Measurements from ENCODE around the gene ST6GAL2.
A peak's percentile ranks its signal among the peaks of the same experiment; 100 is the strongest.

The ST6GAL2 gene

GRCh38 chr2:106885971-106886915 lies at the start of gene ST6GAL2:
ST6GAL2 (minus strand) TSS chr2:106886167; CDS start chr2:106843977, 42,190 bp downstream.
- DNase-seq = peak; percentile 80

- DNase-seq = peak; percentile 0
Observed at GRCh38 chr2:106932644-106933043, 46.7 kb upstream of the ST6GAL2 start.

DNA sequence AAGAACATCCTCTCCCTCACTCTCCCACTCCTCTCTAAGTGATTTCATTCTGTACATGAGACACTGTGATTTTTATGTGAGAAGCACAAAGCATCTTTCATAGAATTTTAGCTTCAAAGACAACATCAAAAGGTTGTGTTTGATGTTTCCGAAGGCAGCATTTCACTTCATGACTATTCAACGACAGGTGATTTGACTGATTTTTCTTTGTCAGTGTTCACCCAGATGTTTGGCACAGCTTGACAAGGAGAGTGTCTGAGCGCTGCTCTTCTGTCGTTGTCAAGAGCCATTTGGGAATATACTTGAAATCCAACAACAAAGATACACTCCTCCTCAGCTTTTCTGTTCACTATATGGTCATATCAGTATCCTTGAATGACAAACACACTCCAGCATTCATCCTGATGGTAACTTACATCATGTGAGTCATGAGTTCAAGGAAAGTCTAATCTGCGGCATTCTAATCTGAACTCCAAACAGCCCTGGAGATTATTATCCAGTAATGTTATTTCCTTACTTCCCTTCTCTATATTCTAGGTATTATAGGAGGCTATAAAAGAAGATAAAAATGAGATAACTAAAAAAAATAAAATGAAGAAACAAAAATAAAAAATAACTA lies 45.9 kb upstream of the ST6GAL2 start:
- no peak for DNase-seq

- DNase-seq = no peak
Observed at GRCh38 chr2:106921451-106921850, 35.5 kb upstream of the ST6GAL2 start.

GRCh38 chr2:106919012-106919411 lies 33.0 kb upstream of the ST6GAL2 start:
- DNase-seq = no peak

DNA sequence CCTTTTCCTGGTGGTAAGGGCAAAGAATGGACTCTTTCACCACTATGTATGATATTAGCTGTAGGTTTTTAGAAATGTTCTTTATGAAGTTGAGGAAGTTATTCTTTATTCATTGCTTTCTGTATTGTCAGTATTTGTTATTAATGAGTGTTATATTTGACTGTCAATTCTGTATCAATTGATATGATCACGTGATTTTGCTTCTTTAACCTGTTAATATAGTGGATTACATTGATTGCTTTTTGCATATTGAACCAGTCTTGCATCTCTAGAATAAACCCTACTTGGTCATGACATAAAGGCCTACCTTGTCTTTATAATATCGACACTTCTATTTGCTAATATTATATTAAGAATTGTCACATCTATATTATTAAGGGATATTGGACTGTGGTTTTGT lies 18.3 kb upstream of the ST6GAL2 start:
- DNase-seq = no peak

DNA sequence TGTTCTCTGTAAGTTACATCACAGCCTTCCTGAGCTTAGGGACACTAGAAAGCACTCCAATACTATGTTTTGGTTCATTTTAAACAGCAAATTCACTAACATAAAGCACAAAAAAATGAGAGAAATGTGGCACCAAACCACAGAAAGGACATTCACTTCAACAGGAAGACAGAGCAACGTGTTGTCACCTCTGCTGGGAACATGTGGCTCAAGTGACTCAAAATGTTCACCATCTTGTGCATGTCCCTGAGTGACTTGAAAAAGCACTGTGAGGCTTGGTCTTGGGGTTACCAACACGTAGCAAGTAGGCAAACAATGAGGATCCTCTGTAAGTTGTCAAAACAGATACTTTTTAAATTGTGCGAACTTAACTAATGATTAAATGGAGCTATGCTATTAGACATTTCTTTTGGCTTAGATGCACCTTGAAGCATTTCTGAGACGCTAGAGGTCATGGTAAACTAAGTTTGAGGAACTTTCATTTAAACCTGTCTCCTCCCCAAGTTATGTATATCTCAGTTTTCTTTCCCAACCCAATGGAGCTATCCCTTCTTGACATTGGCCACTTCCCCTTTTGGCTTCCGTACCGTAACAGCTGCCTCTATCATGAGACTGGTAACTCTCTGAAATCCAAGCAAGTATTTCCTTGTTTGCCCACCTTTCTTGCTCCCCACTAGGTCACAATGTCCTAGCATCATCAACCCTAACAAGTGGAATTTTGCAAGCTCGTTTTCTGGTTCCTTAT lies 14.0 kb upstream of the ST6GAL2 start:
- no peak for DNase-seq

GRCh38 chr2:106894545-106894944 lies 8.6 kb upstream of the ST6GAL2 start:
- no peak for DNase-seq

DNA sequence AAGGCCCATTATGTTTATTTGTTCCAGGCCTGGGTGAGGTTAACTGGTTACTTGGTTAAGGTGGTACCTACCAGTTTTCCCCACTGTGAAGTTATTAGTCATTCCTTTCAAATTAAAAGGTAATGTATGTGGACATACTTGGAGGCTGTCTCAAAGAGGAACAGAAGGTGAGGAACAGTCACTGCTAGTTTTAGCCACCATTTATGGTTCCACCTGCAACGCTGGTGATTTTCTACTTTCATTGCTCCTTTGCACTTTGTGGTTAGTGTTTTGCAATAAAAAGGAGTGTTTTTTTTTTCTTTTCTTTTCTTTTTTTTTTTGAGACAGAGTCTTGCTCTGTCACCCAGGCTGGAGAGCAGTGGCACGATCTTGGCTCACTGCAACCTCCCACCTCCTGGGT lies 6.1 kb upstream of the ST6GAL2 start:
- no peak for DNase-seq

GRCh38 chr2:106890606-106891005 lies 4.6 kb upstream of the ST6GAL2 start:
- no peak for DNase-seq

- DNase-seq = peak; percentile 89
Observed at GRCh38 chr2:106886916-106887758, 1.2 kb upstream of the ST6GAL2 start.

DNA sequence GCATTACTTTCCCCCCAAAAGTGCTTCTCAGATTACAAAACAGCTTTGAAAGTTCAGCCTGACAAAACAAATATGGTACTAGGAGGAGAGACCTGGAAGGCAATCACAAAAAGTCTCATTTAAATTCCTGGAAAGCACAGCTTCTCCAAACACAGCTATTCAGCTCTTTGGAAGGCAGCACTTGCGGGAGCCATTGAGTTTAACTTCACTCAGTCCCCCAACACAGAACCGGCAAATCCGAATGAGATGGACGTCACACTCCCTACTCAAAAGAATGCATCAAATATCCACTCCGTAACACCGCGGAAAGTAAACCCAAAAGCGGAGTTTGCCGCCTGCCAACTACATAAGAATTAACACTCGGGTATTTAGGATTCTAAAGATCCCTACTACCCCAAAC lies 638 bp downstream of the ST6GAL2 start:
- peak; percentile 36 for DNase-seq

GRCh38 chr2:106882673-106883072 lies 3.3 kb downstream of the ST6GAL2 start:
- DNase-seq = peak; percentile 2

- DNase-seq = no peak
Observed at GRCh38 chr2:106878206-106878605, 7.8 kb downstream of the ST6GAL2 start.

- DNase-seq = no peak
Observed at GRCh38 chr2:106876699-106877098, 9.3 kb downstream of the ST6GAL2 start.

GRCh38 chr2:106869512-106870275 lies 16.3 kb downstream of the ST6GAL2 start:
- peak; percentile 94 for DNase-seq

DNA sequence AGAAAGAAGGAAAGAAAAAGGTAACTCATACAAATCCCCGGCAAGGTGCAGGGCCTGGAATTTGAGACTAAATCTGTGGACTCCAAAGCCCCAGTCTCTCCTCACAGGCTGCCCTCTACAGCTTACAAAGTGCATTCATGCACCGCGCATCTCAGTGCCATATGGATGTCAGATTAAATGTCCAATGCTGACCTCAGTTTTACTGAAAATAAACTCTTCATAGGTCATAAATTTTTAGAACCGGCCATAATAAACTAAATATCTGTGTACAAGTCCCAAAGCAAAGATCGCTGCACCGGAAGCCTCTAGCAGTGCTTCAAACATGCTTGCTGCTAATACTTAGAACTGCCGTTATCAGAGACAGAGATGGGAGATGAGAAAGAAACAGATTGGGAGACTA lies 17.7 kb downstream of the ST6GAL2 start:
- DNase-seq = peak; percentile 71

DNA sequence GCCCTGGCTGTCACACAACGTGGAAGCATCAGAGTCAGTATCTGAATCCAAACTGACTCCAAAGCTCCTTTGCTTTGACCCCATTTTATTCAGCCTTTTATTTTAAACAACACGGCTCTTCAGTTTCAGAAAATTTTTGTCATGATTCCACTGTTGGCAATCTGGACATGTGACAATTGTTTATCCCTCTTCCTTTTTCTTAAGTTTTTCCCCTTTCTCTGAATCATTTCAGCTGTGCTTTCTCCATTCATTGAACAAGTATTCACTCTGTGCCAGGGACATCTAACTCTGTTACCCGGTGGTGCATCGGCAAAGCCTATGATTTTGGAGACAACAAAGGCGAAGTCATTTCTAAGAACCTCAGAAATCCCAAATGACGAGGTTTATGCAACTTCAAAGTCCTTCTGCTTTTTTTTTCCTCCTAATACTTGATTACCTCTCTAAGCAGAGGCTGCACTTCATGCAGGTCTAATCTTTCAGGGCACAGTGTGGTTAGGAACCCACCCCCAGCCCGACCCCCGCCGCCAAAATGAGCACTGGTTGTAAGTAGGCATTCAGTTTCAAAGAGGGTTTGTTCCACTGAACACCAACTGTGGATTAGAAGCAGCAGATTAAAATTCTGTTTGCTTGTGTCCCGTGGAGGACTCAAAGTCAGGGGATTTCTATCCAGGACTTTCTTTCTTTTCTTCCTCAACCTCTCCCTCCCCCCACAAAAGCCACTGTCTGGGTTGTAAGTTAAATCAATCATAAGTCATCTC lies 18.6 kb downstream of the ST6GAL2 start:
- no peak for DNase-seq

DNA sequence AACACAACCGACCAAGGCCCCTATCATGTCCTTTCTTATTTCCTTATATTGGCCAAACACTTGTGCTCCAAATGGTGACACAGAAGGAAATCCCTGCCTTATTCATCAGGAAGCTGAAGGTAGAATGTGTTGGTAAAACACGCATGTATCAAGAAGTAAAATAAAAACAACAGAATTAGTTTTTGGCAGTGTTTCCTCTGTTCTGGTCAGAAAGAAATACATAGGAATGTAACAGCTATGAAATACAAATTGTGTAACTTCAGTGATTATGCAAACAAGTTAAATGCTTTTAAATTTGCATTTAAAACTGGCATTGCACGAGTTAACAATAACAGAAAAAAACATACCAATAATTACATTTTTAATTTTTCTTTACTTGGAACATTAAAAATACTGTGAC lies 19.3 kb downstream of the ST6GAL2 start:
- no peak for DNase-seq

GRCh38 chr2:106864051-106864450 lies 21.9 kb downstream of the ST6GAL2 start:
- DNase-seq = peak; percentile 18

DNA sequence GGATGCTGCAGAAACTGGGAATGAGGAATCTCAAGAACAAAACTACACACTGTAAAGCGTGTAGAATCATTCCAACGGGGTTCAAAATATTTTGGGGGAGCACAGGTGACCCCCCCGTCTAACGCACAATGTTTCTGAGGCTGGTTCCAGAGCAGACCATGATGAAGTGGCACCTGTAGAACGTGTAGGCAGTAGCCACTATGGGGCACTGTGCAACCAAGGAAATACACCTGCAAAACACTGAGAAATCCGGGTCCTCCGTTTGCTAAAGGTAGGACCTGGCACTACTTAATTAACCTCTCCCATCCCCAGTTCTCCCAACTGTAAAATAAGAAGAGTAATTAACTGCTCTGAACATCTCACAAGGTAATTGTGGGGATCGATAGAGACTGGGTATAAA lies 22.6 kb downstream of the ST6GAL2 start:
- peak; percentile 55 for DNase-seq

All from NCI-H69 (cell line).